ENCODE data around the gene BASP1.
"Not testable (repeated sequence)": the region's sequence is repeated elsewhere in the genome, so short reads cannot be mapped to it uniquely, and the experiment has no call there.

The BASP1 gene

GRCh38 chr5:17309462-17309861 is 92.0 kb downstream of the BASP1 start:
- no peak overlapping the region for H3K9ac ChIP-seq (ENCODE audit: low read length in 5 of 5)
- no peaks in the 10 kb centered on the region for H3K36me3 ChIP-seq (ENCODE audit: control insufficient read depth in 5 of 5, insufficient read depth in 5 of 5, low read length in 5 of 5)
- peaks cover 0 to under 1% (median under 1%) of the 10 kb centered on the region in 5 donors for H3K4me1 ChIP-seq (ENCODE audit: control insufficient read depth in 5 of 5, insufficient read depth in 5 of 5, low read length in 5 of 5)
- H3K4me3 ChIP-seq (ENCODE audit: low read depth in 1 of 5, low read length in 5 of 5): no peak overlapping the region
- H3K9me3 ChIP-seq (ENCODE audit: control insufficient read depth in 5 of 5, low read length in 5 of 5): no peaks in the 10 kb centered on the region
- H3K27me3 ChIP-seq (ENCODE audit: control insufficient read depth in 5 of 5, insufficient read depth in 4 of 5, low read length in 5 of 5): no peaks in the 10 kb centered on the region
- H3K27ac ChIP-seq (ENCODE audit: low read depth, low read length): no peak overlapping the region

GRCh38 chr5:17310502-17310901 is 93.1 kb downstream of the BASP1 start:
- not testable (repeated sequence) for H3K27ac ChIP-seq (ENCODE audit: low read depth, low read length); H3K27me3 ChIP-seq (ENCODE audit: control insufficient read depth in 5 of 5, insufficient read depth in 4 of 5, low read length in 5 of 5); H3K4me3 ChIP-seq (ENCODE audit: low read depth in 1 of 5, low read length in 5 of 5); H3K9me3 ChIP-seq (ENCODE audit: control insufficient read depth in 5 of 5, low read length in 5 of 5); H3K9ac ChIP-seq (ENCODE audit: low read length in 5 of 5); H3K4me1 ChIP-seq (ENCODE audit: control insufficient read depth in 5 of 5, insufficient read depth in 5 of 5, low read length in 5 of 5); H3K36me3 ChIP-seq (ENCODE audit: control insufficient read depth in 5 of 5, insufficient read depth in 5 of 5, low read length in 5 of 5)

GRCh38 chr5:17311811-17312210 is 94.4 kb downstream of the BASP1 start:
- not testable (repeated sequence) for H3K4me3 ChIP-seq (ENCODE audit: low read depth in 1 of 5, low read length in 5 of 5); H3K27ac ChIP-seq (ENCODE audit: low read depth, low read length); H3K27me3 ChIP-seq (ENCODE audit: control insufficient read depth in 5 of 5, insufficient read depth in 4 of 5, low read length in 5 of 5); H3K9me3 ChIP-seq (ENCODE audit: control insufficient read depth in 5 of 5, low read length in 5 of 5); H3K36me3 ChIP-seq (ENCODE audit: control insufficient read depth in 5 of 5, insufficient read depth in 5 of 5, low read length in 5 of 5); H3K9ac ChIP-seq (ENCODE audit: low read length in 5 of 5)
- H3K4me1 ChIP-seq (ENCODE audit: control insufficient read depth in 5 of 5, insufficient read depth in 5 of 5, low read length in 5 of 5): peaks cover 0 to 15% (median 12%) of the 10 kb centered on the region in 5 donors

- Histone ChIP-seq H3K9ac (ENCODE audit: low read length in 5 of 5) (no peak overlapping the region), H3K27ac (ENCODE audit: low read depth, low read length) (no peak overlapping the region), H3K9me3 (ENCODE audit: control insufficient read depth in 5 of 5, low read length in 5 of 5) (no peaks in the 10 kb centered on the region), H3K4me1 (ENCODE audit: control insufficient read depth in 5 of 5, insufficient read depth in 5 of 5, low read length in 5 of 5) (peaks cover 2 to 20% (median 17%) of the 10 kb centered on the region in 5 donors), H3K4me3 (ENCODE audit: low read depth in 1 of 5, low read length in 5 of 5) (no peak overlapping the region), H3K27me3 (ENCODE audit: control insufficient read depth in 5 of 5, insufficient read depth in 4 of 5, low read length in 5 of 5) (no peaks in the 10 kb centered on the region), H3K36me3 (ENCODE audit: control insufficient read depth in 5 of 5, insufficient read depth in 5 of 5, low read length in 5 of 5) (no peaks in the 10 kb centered on the region)
These were observed 94.9 kb downstream of the BASP1 start for GRCh38 chr5:17312358-17312757.

GRCh38 chr5:17314907-17315471 is 97.6 kb downstream of the BASP1 start:
- Histone ChIP-seq H3K36me3 (ENCODE audit: control insufficient read depth in 5 of 5, insufficient read depth in 5 of 5, low read length in 5 of 5) (no peaks in the 10 kb centered on the region), H3K27me3 (ENCODE audit: control insufficient read depth in 5 of 5, insufficient read depth in 4 of 5, low read length in 5 of 5) (no peaks in the 10 kb centered on the region), H3K9me3 (ENCODE audit: control insufficient read depth in 5 of 5, low read length in 5 of 5) (no peaks in the 10 kb centered on the region), H3K4me3 (ENCODE audit: low read depth in 1 of 5, low read length in 5 of 5) (no peak overlapping the region), H3K4me1 (ENCODE audit: control insufficient read depth in 5 of 5, insufficient read depth in 5 of 5, low read length in 5 of 5) (peaks cover 2 to 27% (median 21%) of the 10 kb centered on the region in 5 donors), H3K9ac (ENCODE audit: low read length in 5 of 5) (no peak overlapping the region), H3K27ac (ENCODE audit: low read depth, low read length) (no peak overlapping the region)

- H3K27me3 ChIP-seq (ENCODE audit: control insufficient read depth in 5 of 5, insufficient read depth in 4 of 5, low read length in 5 of 5): no peaks in the 10 kb centered on the region
- H3K9ac ChIP-seq (ENCODE audit: low read length in 5 of 5): no peak overlapping the region
- H3K36me3 ChIP-seq (ENCODE audit: control insufficient read depth in 5 of 5, insufficient read depth in 5 of 5, low read length in 5 of 5): no peaks in the 10 kb centered on the region
- no peak overlapping the region for H3K4me3 ChIP-seq (ENCODE audit: low read depth in 1 of 5, low read length in 5 of 5)
- peaks cover 2 to 27% (median 21%) of the 10 kb centered on the region in 5 donors for H3K4me1 ChIP-seq (ENCODE audit: control insufficient read depth in 5 of 5, insufficient read depth in 5 of 5, low read length in 5 of 5)
- H3K27ac ChIP-seq (ENCODE audit: low read depth, low read length): no peak overlapping the region
- no peaks in the 10 kb centered on the region for H3K9me3 ChIP-seq (ENCODE audit: control insufficient read depth in 5 of 5, low read length in 5 of 5)
These were observed 98.3 kb downstream of the BASP1 start for GRCh38 chr5:17315710-17316221.

GRCh38 chr5:17316970-17317459 is 99.6 kb downstream of the BASP1 start:
- Histone ChIP-seq H3K9ac (ENCODE audit: low read length in 5 of 5) (no peak overlapping the region), H3K27ac (ENCODE audit: low read depth, low read length) (no peak overlapping the region), H3K27me3 (ENCODE audit: control insufficient read depth in 5 of 5, insufficient read depth in 4 of 5, low read length in 5 of 5) (no peaks in the 10 kb centered on the region), H3K4me3 (ENCODE audit: low read depth in 1 of 5, low read length in 5 of 5) (no peak overlapping the region), H3K4me1 (ENCODE audit: control insufficient read depth in 5 of 5, insufficient read depth in 5 of 5, low read length in 5 of 5) (peaks cover 2 to 27% (median 21%) of the 10 kb centered on the region in 5 donors), H3K36me3 (ENCODE audit: control insufficient read depth in 5 of 5, insufficient read depth in 5 of 5, low read length in 5 of 5) (no peaks in the 10 kb centered on the region), H3K9me3 (ENCODE audit: control insufficient read depth in 5 of 5, low read length in 5 of 5) (no peaks in the 10 kb centered on the region)

GRCh38 chr5:17317473-17317872 is 100.0 kb downstream of the BASP1 start:
- Histone ChIP-seq H3K9ac (ENCODE audit: low read length in 5 of 5) (no peak overlapping the region), H3K27me3 (ENCODE audit: control insufficient read depth in 5 of 5, insufficient read depth in 4 of 5, low read length in 5 of 5) (no peaks in the 10 kb centered on the region), H3K36me3 (ENCODE audit: control insufficient read depth in 5 of 5, insufficient read depth in 5 of 5, low read length in 5 of 5) (no peaks in the 10 kb centered on the region), H3K4me3 (ENCODE audit: low read depth in 1 of 5, low read length in 5 of 5) (no peak overlapping the region), H3K27ac (ENCODE audit: low read depth, low read length) (no peak overlapping the region), H3K9me3 (ENCODE audit: control insufficient read depth in 5 of 5, low read length in 5 of 5) (no peaks in the 10 kb centered on the region), H3K4me1 (ENCODE audit: control insufficient read depth in 5 of 5, insufficient read depth in 5 of 5, low read length in 5 of 5) (peaks cover 2 to 27% (median 21%) of the 10 kb centered on the region in 5 donors)

GRCh38 chr5:17319095-17319494 is 101.7 kb downstream of the BASP1 start:
- not testable (repeated sequence) for H3K27ac ChIP-seq (ENCODE audit: low read depth, low read length); H3K36me3 ChIP-seq (ENCODE audit: control insufficient read depth in 5 of 5, insufficient read depth in 5 of 5, low read length in 5 of 5); H3K27me3 ChIP-seq (ENCODE audit: control insufficient read depth in 5 of 5, insufficient read depth in 4 of 5, low read length in 5 of 5); H3K9me3 ChIP-seq (ENCODE audit: control insufficient read depth in 5 of 5, low read length in 5 of 5); H3K4me3 ChIP-seq (ENCODE audit: low read depth in 1 of 5, low read length in 5 of 5); H3K9ac ChIP-seq (ENCODE audit: low read length in 5 of 5)
- peaks cover 2 to 27% (median 21%) of the 10 kb centered on the region in 5 donors for H3K4me1 ChIP-seq (ENCODE audit: control insufficient read depth in 5 of 5, insufficient read depth in 5 of 5, low read length in 5 of 5)

- Histone ChIP-seq H3K27ac (ENCODE audit: low read depth, low read length) (no peak overlapping the region), H3K27me3 (ENCODE audit: control insufficient read depth in 5 of 5, insufficient read depth in 4 of 5, low read length in 5 of 5) (no peaks in the 10 kb centered on the region), H3K4me1 (ENCODE audit: control insufficient read depth in 5 of 5, insufficient read depth in 5 of 5, low read length in 5 of 5) (peaks cover 0 to 2% (median 0%) of the 10 kb centered on the region in 5 donors), H3K9ac (ENCODE audit: low read length in 5 of 5) (no peak overlapping the region), H3K9me3 (ENCODE audit: control insufficient read depth in 5 of 5, low read length in 5 of 5) (no peaks in the 10 kb centered on the region), H3K4me3 (ENCODE audit: low read depth in 1 of 5, low read length in 5 of 5) (no peak overlapping the region), H3K36me3 (ENCODE audit: control insufficient read depth in 5 of 5, insufficient read depth in 5 of 5, low read length in 5 of 5) (no peaks in the 10 kb centered on the region)
These were observed 108.6 kb downstream of the BASP1 start for GRCh38 chr5:17325770-17326599.

All from subcutaneous abdominal adipose tissue (tissue), 5 donors.